Activated CD8-positive, alpha-beta memory T cell treated with anti-CD3 and anti-CD28 coated beads, Interleukin-2, amount 50 U/mL, for 4 hours (primary cell): ENCODE results near the gene SOCS7.

Experiments used
- DNase-seq: peaks from one replicate; pipeline ENCODE4 v3.0.0-alpha.2; 2020

SOCS7 gene

DNA sequence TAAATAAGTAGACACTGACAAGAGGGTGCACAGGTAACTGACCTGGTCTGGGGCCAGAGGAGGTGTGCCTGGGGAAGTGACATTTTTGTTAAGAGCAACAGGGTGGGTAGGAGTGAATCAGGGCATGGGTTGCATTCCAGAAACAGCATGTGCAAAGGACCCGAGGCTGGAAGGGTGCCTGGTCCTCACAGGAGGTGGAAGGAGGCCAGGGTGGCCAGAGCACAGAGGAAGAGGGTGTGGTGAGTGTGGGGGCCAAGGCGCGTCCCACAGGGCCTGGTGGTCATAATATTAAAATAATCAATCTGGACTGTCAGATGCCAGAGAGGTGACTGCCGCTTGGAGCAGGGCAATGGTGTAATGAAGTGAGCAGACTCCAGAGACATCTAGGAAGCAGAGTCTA is 90.9 kb downstream of the SOCS7 start:
- DNase-seq, result no peak

DNA sequence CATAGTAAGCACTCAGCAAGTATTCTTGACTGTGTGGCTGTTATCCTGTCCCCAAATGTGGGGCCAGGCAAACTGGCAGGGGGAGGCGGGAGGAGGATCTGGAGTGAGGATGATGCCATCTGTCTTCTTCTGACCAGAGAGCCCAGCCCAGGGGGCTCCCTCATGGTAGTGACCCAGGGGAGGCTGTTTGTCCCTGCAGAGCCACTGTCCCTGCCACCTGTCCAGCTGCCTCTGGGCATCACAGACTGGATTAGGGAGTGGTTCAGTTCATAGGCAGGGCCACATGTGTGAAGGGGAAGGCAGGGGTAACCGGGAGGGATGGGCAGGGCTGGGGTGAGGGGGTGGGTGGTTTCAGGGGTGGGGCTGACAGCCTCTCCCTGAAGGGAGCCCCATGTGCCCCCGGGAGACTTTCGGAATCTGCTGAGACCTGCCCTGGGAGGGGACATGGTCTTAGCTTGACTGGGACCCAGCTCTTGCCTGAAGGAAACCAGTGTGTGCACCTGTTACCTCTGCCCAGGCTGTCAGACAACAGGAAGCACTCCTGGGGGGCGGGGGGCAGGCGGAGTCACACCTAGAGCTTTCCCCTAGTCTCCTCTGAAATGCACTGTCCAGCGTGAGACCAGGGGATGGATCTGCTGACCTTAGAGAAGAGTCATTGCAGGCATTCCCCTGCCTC is 91.8 kb downstream of the SOCS7 start:
- no peak for DNase-seq

DNA sequence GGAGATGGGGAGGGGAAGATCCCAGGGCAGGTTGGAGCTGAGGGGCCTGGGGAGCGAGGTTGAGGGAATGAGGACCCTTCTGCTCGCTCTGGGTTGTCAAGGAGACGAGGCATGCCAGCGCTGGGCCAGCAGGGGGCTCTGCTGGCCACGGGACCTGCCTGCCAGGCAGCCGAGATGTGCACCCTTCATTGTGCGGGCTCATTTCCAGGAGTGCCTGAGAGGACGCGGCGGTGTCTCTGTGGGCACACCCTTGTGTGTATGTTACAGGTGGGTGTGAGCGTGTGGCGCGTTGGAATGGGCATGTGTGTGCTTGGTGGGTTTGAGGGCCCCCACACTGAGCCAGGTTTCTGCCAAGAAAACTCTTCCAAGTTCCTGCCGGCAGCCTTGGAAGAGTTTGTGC is 92.5 kb downstream of the SOCS7 start:
- DNase-seq, result peak; percentile 56

DNA sequence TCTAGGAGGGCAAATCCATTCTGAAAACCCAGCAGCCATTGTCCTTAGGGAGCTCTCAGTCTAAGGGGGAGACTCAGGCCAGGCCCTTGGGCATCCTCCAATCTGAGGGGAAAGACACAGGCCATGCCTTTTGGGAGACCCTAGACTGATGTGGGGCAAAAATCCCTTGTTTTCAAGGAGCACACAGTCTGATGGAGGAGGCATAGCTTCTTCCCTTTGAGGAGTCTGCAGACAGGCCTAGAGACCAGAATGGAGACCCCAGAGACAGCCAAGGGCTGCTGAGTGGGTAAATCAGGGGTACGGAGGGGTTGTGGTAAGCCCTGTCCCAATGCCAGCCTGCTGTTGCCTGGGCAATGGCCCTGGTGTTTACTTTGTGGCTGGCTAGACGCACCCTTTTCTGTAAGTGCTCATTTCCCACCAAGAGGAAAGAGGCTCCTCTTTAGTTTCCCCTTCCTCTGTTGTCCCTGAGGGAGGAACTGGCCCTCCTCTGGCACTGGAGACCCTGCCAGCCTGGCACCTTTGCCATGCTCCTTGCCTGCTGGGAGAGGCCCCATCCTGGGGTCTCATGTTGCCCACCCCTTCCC is 96.0 kb downstream of the SOCS7 start:
- no peak for DNase-seq

DNA sequence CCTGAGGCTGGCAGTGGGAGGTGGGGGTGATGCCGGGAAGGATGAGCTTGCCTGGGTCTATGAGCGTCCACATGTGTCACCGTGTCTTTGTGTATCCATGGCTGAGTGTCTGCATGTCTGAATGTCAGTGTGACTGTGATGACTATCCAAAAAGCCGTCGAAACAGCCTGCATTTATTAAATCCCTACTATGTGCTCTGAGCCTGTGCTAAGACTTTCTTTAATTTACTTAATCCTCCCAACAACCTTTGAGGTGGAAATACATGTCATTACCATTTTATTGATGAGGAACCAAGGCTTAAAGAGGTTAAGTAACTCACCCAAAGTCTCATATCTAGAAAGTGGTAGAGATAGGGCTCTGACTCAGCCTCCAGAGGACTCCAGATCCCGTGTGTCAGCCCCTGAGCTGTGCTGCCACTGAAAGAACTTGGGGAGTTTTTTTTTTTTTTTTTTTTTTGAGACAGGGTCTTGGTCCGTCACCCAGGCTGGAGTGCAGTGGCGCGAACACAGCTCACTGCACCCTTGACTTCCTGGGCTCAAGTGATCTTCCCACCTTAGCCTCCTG is 96.6 kb downstream of the SOCS7 start:
- no peak for DNase-seq

DNA sequence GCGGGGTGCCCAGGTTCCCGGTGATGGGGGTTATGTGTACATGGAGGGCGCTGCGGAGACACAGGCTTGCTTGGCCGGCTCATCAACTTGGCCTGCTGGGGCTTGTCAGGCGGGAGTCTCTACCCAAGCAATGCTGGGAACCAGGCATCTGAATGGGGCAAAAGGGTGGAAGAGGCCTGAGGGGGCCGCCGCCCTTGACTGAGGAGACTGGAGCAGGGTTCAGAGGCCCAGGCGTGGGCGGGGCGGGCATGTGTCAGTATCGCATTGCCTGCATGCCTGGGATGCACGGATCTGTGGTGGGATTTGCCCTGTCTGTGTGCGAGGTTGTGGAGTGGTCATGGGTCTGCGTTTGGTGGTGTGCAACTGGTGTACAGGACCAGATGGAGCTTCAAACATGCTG is 97.7 kb downstream of the SOCS7 start:
- no peak for DNase-seq

DNA sequence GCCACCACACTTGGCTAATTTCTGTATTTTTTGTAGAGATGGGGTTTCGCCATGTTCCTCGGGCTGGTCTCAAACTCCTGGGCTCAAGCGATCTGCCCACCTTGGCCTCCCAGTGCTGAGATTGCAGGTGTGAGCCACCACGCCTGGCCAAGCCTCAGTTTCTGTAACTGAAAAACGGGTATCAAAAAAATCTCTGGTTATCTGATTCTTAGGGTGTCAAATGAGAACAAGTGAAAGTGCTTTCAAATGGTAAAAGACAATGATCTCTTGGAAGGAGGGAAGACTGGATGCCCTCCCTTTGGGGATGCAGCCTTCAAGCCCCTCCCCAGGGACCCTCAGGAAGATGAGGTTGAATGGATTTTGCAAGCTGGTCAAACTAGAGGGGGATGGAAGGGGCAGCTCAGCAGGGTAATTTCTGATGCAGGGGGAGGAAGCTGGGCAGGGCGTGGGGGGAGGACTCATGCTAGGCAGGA is 98.9 kb downstream of the SOCS7 start:
- no peak for DNase-seq

DNA sequence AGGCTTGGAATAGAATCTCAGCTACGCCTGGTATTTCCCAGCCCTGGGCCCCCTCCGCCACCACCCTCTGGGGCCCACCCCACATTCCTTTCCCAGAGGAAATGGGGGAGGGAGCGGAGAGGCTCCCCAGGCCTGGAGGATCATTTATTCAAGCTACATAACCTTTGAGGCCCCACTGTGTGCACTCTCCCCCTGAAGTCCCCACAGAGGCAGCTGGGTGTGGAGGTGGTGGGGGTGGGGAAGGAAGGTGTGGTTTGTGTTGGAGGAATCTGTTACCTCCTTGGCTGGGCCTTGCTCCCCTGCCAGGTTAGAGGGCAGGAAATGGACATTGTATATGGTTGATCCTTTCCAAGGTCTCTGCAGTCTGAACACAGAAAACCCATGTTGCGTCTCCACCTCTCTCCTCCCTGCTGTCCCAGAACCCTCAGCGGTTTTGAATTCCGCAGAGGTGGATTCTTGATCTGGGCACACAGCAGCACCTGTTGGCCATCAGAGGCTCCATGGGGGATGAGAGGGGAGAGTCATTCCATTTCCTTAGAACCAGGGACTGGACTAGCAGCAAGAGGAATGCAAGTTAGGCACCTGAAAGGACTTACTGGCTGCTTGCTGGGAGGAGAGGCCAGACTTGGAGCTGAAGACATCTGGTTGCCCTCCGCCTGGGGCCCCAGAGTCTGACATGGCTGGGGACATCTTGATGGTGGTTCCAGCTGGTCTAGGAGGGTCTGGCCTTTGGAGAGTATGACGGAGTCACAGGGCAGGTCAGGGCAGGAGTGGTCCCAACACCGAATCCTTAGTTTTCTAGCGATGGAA is 99.6 kb downstream of the SOCS7 start:
- DNase-seq, result no peak

DNA sequence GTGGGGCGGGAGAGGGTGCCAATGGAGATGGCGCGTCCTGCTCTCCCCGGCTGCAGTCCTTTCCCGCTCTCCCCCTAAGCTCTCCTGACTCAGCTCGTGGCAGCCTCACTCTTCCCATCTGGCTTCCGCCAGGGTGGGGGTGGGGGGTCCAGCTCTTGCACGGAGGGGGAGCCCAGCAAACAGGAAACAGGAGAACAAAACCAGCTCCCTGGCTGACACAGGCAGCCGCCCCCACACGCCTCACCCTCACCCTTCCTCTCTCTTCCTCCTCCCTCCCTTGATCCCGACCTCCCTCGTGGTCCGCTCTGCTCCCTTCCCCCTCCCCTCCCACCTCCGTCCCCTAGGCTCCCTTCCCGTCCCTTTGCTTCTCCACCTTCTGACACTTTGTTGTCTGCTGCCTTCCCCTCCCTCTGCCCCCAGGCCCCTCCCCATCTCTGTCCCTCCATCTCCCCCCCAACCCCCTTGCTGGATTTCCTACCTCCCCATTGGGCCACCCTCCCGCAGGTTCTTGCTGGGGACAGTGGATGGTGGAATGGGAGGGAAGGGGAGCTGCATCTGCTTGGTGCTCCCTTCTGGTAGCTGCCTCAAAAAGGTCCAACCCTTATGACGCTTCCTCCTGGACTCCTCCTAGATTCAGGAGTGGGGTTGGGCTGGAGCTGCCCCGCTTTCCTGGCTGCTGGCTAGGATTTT is 100.3 kb downstream of the SOCS7 start:
- DNase-seq, result no peak

DNA sequence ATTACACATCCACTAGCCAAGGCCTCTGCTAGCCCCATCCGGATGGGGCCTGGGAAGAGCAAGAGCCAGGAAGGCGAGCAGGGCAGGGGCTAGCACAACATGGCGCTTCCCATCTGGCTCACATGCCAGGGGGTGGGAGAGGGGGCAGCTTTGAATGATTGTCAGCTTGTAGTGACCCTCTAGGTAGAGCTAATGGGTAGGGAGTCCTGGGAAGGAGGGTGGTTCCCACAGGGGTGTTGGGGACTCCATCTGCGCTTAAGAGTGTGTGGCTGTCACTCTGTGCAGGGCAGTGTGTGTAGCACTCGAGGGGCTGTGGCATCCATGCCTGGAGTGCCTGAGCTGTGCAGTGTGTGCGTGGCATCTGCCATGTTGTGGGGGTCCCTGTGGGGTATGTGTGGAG is 101.1 kb downstream of the SOCS7 start:
- DNase-seq, result no peak

DNA sequence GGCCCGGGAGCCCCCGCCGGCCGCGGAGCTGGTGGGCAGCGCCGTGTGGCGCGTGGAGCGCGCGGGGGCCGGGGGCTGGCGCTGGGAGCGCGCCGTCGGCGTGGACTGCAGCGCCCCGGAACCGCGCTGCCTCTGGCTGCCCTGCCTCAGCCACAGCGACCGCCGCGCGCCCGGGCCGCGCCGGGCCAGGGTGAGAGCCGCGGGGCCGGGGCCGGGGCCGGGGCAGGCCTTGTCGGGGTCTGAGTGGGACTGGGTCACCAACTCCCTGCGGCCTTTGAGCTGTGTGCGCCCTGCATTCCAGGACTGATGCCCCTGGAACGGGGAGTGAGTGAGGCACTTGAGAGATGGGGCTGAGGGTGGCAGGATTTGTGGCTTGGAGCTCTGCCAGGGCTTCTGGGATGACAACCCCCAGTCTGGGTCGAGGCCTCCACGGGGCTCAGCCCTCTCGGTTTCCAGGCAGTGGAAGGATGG is 102.3 kb downstream of the SOCS7 start:
- no peak for DNase-seq

DNA sequence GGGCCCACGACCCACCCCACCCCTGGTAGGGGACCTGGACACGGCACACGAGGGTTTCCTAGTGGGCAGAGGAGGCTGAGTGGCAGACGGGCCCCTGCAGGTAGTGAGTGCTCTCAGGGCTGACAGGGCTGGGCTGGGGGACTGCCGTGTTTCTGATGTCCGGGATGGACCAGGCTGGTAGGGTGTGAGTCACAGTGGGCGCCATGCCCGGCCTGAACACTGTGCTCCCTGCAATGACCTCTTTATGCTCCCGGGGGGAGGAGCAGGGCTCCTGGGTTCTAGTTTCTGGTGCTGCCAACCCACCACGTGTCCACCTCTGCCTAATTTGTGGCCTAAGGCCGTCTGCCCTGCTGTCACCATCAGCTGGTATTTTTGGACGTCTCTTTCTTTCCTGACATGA is 102.9 kb downstream of the SOCS7 start:
- no peak for DNase-seq
